Measurements from ENCODE around the gene DBN1. TPM values are rescaled to one million over a fixed set of nuclear protein-coding genes. Genes with fewer than 3 reads are reported as not detected.

The DBN1 gene
- polyA plus RNA-seq, 1 donor (not counting 4 experiments of a cell fraction or from before 2014, with no cell fraction given): 59.4 TPM

- no peak for TF ChIP-seq CTCF (optimal IDR thresholded peaks at IDR 0.05 in 1 of 3, IDR thresholded peaks at IDR 0.05 in 1 of 3, conservative IDR thresholded peaks at IDR 0.05 in 1 of 3; ENCODE audit: extremely low read depth in 1 of 3, insufficient read depth in 2 of 3, low read length in 3 of 3)
- TF ChIP-seq EZH2 (IDR thresholded peaks at IDR 0.05; ENCODE audit: low read length): no peak
- dilution Hi-C loops (cut with MboI; ENCODE audit: extremely low pct_ligation_motif_present, low sequenced_read_pairs): no loop called here
- Histone ChIP-seq H2AFZ (ENCODE audit: control insufficient read depth, low read length) (no peak overlapping the region), H3K4me3 (ENCODE audit: control insufficient read depth in 2 of 3, extremely low read depth in 1 of 3, insufficient read depth in 2 of 3, low read depth in 1 of 3, low read length in 3 of 3) (no peak overlapping the region), H4K20me1 (ENCODE audit: control insufficient read depth, extremely low read depth, insufficient read depth, low read length) (no peaks in the 10 kb centered on the region), H3K9ac (ENCODE audit: control insufficient read depth, extremely low read depth, insufficient read depth, low read length) (no peak overlapping the region), H3K4me2 (ENCODE audit: control insufficient read depth, extremely low read depth, insufficient read depth, low read depth, low read length) (no peak overlapping the region), H3K9me1 (ENCODE audit: control insufficient read depth, extremely low read depth, insufficient read depth, low read length) (no peaks in the 10 kb centered on the region), H3K9me3 (ENCODE audit: control insufficient read depth, low read depth, low read length) (no peaks in the 10 kb centered on the region), H3K27me3 (ENCODE audit: control insufficient read depth, extremely low read depth, insufficient read depth, low read length) (no peaks in the 10 kb centered on the region), H3K4me1 (ENCODE audit: control insufficient read depth, extremely low read depth, insufficient read depth, low read length) (peaks cover 11% of the 10 kb centered on the region), H3K79me2 (ENCODE audit: control insufficient read depth, insufficient read depth, low read length) (no peaks in the 10 kb centered on the region), H3K27ac (ENCODE audit: control insufficient read depth, insufficient read depth, low read length) (no peak overlapping the region), H3K36me3 (ENCODE audit: control insufficient read depth in 2 of 2, extremely low read depth in 1 of 2, insufficient read depth in 2 of 2, low read length in 2 of 2) (peaks cover 11 to 12% of the 10 kb centered on the region in 2 experiments)
- no peak for FAIRE-seq
- DNase-seq (ENCODE audit: low read depth, low spot score): no peak
These were observed 6.3 kb upstream of the DBN1 start for GRCh38 chr5:177479774-177480173.

- H3K9me3 ChIP-seq (ENCODE audit: control insufficient read depth, low read depth, low read length): no peaks in the 10 kb centered on the region
- H3K4me3 ChIP-seq (ENCODE audit: control insufficient read depth in 2 of 3, extremely low read depth in 1 of 3, insufficient read depth in 2 of 3, low read depth in 1 of 3, low read length in 3 of 3): no peak overlapping the region
- H3K9ac ChIP-seq (ENCODE audit: control insufficient read depth, extremely low read depth, insufficient read depth, low read length): no peak overlapping the region
- no peak overlapping the region for H3K4me2 ChIP-seq (ENCODE audit: control insufficient read depth, extremely low read depth, insufficient read depth, low read depth, low read length)
- DNase-seq (ENCODE audit: low read depth, low spot score) (no peak), FAIRE-seq (peak; percentile 29)
- H3K9me1 ChIP-seq (ENCODE audit: control insufficient read depth, extremely low read depth, insufficient read depth, low read length): no peaks in the 10 kb centered on the region
- no peak for TF ChIP-seq EZH2 (IDR thresholded peaks at IDR 0.05; ENCODE audit: low read length)
- no peak for TF ChIP-seq CTCF (optimal IDR thresholded peaks at IDR 0.05 in 1 of 3, IDR thresholded peaks at IDR 0.05 in 1 of 3, conservative IDR thresholded peaks at IDR 0.05 in 1 of 3; ENCODE audit: extremely low read depth in 1 of 3, insufficient read depth in 2 of 3, low read length in 3 of 3)
- H3K27ac ChIP-seq (ENCODE audit: control insufficient read depth, insufficient read depth, low read length): peak overlapping the region; percentile 24
- H3K79me2 ChIP-seq (ENCODE audit: control insufficient read depth, insufficient read depth, low read length): no peaks in the 10 kb centered on the region
- no peaks in the 10 kb centered on the region for H4K20me1 ChIP-seq (ENCODE audit: control insufficient read depth, extremely low read depth, insufficient read depth, low read length)
- H3K36me3 ChIP-seq (ENCODE audit: control insufficient read depth in 2 of 2, extremely low read depth in 1 of 2, insufficient read depth in 2 of 2, low read length in 2 of 2): peaks cover 10% of the 10 kb centered on the region in 2 experiments
- dilution Hi-C loops (cut with MboI; ENCODE audit: extremely low pct_ligation_motif_present, low sequenced_read_pairs): no loop called here
- no peak overlapping the region for H2AFZ ChIP-seq (ENCODE audit: control insufficient read depth, low read length)
- H3K27me3 ChIP-seq (ENCODE audit: control insufficient read depth, extremely low read depth, insufficient read depth, low read length): no peaks in the 10 kb centered on the region
- peaks cover 11% of the 10 kb centered on the region for H3K4me1 ChIP-seq (ENCODE audit: control insufficient read depth, extremely low read depth, insufficient read depth, low read length)
These were observed 5.5 kb upstream of the DBN1 start for GRCh38 chr5:177478711-177479646.
